Activated T-helper 1 cell treated with Interleukin-2 at 50 U/mL for 16 hours (primary cell): ENCODE data around the gene ADAM15.

Source experiments
- DNase-seq: peaks from one replicate; pipeline ENCODE4 v3.0.0-alpha.2; 2020; ENCODE audit warnings: low read depth

ADAM15 gene

DNA sequence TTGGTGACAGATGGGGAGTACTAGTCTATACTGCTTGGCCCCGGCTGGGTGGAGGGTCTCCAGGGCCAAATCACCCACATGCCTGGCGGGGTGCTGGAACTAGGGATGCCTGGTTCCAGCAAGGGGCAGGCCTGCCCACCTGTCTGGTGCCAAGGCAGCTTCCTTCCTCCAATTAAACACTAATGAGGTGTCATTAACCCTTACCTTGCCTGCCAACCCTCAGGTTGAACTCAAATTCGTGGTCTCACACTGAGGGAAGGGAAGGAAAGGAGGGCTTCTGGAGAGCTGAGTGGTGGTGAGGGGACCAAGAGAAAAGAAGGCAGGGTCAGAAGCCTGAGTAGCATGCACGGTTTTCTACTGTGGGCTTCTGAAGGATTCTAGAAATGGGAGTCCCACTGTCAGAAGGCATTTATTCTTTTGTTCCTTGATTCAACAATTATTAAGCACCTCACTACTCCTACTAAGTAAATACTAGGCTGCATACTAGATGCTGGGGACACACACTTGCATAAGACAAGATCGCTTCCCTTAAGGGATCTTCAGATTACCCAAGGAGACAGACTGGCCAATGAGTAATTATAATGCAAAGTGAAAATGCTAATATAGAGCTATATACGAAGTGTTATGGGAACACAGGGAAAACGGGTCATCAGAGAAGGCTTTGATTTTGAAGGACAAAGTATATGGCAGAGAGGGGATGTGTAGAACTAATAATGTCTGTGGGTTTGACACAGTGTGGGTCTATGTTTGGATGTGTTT is 21.6 kb downstream of the ADAM15 start:
- DNase-seq: no peak

DNA sequence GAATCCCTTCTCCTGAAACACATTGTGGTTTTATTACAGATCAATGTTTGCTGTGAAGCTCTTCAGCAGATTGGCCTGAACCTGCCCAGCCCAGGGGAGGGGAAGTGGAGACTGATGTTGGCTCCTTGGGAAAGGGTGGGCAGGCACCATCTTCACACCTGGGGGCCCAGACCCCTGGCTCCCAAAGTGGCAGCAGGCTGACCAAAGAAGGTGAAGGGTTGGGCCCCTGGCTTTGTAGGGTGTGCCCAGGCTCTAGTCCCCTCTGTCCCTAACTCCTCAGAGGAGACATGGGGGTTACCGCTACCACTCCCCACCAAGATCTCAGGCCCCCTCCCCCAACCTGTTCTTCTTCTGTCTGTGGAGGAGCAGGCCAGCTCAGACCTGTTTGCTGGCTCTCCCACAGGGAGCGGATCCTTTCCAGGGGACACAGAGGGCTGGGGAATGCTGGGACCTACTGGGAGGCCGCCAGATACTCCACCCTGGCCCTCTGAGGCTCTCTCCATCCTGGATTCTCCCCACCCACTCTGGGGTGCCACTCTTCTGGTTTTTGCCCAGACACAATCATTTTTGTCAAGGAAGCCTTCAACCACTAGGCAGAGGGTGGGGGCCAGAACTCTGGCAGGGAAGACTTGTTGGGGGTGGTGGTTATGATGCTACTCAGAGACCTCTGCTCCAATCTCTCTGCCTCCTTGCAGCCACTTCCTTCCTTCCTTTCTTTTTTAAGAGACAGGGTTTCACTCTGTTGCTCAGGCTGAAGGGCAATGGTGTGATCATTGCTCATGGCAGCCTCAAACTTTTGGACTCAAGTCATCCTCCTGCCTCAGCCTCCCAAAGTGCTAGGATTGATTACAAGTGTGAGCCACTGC is 22.5 kb downstream of the ADAM15 start:
- no peak for DNase-seq

DNA sequence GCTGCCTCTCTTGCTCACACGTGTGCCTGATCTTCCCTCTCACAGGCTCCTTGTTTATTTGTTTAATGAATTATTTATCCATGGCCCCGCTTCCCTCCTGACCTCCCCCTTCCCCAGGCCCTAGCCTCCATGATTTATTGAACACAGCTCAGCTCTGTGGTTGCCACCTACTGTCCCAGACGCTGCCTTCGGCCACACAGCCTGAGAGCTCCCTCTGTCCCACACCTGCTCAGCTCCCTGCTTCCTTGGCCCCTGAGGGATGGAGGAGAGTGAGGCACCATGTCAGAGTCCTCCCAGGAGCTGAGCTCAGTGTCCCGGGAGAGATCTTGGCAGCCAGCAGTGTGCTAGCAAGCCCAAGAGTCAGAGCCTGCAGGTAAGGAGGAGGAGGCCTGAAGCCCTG is 24.4 kb downstream of the ADAM15 start:
- no peak for DNase-seq

DNA sequence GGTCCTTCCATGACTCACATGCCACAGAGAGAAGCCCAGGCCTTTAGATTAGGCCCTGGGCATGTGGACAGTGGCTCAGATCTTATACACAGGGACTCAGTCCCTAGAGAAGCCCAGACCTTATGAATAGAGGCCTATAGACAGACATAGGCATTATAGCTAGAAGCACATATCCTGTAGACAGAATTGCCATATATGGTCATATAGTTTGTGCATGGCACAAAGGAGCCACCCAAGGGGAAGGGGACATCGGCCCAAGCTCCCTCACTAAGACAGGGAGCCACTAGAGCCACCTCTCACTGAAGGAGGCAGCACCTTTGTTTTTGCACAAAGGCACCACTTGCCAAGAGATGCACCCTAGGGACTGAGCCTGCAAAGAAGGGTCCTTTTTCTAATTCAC is 25.3 kb downstream of the ADAM15 start:
- DNase-seq: no peak

DNA sequence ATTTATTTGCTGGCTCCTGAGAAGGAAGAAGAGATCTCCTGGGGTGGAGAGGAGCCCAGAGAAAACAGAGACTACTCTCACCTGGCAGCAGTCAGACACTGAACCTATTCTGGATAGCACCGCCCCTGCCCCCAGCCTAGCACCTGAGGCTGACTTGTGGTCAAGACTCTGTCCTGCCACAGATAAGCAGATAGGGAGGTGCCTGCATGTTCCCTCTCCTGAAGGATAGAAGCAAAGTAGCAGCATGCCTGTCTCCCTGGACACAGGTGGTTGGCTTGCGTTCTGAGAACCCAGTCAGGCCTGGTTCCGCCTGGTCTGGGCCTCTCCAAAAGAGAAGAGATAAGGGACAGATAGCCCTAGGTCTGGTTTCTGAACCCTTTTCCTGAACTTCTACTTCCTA is 26.2 kb downstream of the ADAM15 start:
- no peak for DNase-seq

DNA sequence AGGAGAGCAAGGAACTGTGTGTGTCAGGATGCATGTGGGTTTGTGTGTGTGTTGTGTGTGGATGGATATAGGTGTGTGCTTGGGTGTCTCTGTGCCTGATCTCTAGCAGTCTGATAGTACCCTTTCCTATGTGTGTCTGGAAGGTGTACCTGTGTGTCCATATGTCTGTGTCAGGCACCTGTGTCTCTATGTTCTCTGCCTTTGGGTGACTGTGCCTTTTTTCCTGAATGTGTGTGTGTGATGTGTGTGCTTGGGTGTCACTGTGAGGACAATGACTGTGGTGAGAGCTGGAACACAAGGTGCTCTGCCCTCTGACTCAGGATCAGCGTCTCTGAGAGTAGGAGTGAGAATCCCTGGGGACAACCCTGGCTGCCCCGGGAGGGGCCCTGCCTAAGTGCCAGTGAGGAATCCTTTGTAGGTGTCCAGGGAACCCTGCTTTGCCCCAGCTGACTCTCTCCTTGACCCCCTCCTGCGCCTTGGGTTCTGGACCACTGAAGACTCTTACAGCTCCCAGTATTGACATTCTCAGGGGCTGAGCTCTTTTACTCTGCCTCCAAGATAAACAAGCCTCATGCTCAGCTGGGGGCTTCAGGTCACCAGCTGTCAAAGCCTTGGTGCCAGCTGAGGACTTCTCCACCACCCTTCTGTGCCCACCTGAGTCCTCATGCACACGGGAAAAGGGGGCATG is 26.8 kb downstream of the ADAM15 start:
- no peak for DNase-seq

DNA sequence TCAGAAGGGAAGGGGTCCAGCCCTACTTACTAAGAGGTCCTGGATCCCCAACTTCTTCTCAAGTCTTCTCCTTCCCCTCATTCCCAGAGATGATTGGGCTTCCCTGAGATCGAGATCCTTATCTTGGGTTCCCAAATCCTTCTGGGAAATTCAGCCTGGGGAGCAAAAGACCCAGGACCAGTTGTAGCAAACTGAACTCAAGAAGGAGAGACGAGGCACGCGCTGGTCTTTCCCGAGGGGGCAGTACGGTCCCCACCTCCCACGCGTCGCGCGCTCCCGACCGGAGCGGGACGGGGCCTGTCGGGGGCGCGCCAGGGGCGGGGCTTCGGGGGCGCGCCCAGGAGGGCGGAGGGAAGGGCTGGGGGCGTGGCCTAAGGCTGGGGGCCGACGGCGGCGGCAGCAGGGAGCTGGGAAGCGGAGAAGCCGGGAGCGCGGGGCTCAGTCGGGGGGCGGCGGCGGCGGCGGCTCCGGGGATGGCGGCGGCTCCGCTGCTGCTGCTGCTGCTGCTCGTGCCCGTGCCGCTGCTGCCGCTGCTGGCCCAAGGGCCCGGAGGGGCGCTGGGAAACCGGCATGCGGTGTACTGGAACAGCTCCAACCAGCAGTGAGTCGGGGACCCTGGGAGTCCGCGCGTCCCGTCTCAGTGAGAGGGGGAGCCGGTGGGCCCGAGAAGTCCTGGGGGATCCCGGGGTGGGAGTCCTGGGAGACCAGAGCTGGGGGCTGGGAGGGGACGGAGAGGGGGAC is 27.5 kb downstream of the ADAM15 start, which contains the start of gene EFNA3:
TSS of gene EFNA3 (plus strand) at position 369 of the 741 bp plus-strand sequence. CDS start at position 474, 105 bp downstream.
- DNase-seq: peak; percentile 52

DNA sequence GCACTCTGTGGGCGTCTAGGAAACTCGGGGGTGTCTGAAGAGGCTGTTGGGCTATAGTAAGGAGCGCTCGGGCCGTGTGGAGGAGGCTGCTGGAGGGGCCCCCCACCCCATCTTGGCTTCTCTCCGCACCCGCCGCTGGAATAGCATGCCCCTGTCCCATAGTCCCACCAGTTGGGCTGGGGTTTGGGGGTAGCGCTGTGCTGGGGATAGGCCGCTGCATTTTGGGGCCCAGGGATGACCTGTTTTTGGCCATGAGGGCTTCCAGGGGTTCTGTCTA is 28.0 kb downstream of the ADAM15 start:
- DNase-seq: no peak

DNA sequence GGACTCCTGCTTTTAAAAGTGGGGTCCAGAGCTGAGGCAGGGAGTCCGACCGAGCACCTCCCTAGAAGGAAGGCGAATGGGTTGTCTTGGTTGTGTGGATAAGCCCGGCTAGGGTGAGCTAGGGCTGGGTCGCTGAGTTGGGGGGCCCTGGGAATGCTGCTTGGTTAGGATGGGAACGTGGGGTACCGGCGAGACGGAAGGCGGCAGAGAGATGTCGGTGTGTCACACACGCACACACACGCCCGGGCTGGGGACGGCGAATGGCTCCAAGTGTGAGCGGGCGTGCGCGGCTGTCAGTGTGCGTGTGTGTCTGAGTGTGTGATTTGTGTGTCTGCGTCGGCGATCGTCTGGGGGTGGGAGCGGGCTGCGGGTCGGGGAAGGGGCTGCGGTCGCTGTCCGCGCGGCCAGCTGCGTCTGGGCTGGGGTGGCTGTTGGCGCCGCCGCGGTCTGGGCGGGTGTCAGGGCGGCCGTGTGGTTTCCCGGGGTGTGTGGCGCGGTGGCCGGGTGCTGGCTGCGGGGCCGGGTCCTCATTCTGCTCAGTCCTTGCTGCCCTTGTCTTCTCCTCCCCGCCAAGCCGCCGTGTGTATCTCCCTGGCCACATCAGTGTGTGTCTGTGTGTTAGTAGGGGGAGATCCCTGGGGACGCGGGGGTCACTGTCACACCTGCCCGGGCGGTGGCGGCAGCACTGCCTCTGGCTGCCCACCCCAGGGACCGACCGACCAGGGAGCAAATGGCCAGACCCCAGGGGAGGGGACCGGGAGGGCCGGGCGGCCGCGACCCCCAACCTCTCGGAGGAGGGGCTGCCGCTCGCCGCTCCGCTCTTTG is 28.6 kb downstream of the ADAM15 start:
- DNase-seq: no peak

DNA sequence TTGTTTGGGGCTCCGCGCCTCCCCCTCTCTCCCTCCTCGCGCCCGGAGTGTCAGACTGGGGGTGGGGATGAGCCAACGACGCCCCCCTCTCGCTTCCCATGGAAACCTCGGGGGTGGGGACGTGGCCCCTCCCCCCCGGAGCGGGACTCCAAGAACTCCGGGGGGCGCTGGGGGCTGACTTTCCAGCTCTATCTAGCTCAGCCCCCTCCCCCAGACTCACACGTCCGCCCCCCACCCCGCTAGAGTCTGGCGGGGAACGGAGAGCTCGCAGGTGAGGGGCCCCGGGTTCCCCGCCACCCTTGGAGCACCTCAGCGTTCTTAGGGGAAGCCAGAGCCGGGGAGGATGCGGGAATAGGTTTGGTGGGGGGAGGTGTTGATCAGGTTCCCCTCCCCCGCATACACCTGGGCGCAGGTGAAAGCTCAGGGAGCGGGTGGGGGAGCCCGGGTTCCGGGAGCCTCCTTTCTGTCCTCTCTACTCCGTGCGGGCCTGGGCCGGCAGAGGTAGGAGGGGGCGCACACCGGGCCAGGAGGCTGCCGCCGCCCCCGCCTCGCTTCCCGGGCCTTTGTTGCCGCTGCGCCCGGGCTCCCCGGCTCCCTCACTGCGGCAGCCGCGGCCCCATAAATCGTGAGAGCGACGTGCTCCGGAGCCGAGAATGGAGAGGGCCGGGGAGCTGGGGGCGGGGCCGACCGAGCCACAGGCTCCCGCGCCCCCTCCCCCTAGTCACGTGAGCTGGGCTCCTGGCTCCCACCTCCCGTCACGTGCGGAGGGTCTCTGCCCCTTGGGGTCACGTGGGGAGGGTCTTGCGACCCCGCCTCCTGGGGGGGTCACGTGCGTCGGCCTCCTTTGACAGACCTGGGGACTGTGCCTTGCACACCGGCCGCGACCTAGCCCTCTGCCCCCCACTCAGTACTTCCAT is 29.5 kb downstream of the ADAM15 start:
- no peak for DNase-seq

DNA sequence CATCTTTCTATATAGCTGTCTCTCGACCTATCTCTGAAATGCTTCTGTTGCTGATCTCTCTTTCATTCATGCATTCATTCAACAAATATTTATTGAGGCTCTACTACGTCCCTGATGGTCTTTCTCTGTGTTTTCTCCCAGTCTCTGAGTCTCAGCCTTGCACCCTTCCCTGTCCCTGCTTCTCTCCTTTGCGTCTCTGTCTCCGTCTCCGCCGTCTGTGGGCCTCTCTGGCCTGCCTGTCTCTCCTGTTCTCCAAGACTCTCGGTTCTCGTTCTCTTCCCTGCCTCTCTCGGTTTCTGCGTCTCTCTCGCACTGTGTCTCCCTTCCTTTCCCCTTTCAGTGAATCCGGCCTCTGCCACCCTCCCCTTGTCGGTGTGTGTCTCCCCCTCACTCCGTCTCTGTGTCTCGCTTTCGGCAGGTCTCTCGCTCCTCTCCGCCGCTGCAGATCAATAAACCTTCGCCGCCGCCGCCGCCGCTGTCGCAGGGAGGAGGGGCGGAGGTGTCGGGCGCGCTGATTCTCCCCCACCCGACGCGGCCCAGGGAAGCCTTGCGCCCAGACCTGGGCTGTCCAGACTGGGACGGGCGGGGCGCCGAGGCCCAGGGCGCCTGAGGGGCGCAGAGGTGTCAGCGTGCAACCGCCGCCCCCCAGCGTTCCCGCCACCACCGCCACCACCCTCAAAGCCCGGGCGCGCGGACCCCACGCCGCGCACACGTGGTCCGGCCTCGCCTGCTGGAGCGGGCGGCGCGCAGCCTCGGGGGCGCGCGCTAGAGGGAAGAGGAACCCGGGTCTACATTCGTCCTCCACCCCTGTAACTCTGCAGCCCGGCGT is 30.6 kb downstream of the ADAM15 start:
- DNase-seq: no peak

DNA sequence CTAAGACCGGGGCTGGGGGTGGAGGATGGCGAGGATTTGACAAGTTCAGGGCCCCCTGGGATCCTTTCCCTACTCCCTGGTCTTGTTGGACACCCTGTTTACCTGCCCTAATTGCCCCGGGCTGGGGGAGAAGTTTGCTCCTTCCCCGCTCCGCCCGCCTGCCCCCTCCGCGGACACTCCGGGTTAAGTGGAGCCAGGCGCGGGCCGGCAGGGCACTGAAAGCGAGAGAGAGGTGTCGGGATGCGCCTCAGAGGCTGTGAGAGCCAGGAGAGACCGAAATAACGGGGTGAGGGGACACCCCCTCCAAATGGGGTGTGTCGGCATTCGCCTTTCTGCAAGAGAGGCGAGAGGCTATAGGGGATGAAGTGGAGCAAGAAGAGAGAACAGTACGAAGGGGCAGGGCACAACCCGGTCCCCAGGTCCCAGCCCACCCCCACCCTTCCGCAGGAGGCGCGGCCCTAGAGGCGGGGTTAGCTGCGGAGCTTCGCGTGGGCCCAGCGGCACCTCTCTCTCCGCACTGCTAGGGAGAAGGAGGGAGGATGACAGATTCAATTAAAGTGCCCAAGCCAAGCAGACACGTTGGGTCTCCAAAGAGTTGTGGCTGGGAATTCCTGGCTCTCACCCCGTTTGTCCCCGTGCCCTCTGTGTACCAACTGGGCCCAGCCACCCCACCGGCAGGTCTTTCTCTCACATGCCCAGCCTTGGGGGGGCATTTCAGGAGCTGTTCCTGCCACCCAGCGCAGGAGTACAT is 31.4 kb downstream of the ADAM15 start:
- no peak for DNase-seq

DNA sequence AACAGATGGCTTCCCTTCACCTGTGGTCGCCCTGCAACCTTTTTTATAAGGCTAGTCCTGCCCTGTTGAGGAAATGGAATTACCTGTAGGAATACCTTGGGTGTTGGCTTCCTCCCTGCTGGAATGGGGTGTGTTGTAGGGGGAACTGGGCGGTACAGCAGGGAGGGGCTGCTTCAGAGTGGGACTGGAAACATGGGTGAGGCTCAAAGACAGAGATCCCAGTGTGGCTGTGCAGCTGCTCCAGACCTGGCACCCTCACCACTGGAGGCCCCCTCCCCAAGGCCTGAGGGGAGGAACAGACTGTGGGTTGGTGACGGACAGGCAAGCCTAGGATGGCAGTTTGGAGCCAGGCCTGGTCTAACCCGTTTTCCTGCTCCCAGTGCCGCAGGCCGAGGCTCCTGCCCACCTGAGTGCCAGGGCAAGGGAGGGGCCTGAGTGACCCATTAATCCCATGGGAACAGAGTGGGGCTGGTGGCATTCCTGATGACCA is 32.0 kb downstream of the ADAM15 start:
- no peak for DNase-seq

DNA sequence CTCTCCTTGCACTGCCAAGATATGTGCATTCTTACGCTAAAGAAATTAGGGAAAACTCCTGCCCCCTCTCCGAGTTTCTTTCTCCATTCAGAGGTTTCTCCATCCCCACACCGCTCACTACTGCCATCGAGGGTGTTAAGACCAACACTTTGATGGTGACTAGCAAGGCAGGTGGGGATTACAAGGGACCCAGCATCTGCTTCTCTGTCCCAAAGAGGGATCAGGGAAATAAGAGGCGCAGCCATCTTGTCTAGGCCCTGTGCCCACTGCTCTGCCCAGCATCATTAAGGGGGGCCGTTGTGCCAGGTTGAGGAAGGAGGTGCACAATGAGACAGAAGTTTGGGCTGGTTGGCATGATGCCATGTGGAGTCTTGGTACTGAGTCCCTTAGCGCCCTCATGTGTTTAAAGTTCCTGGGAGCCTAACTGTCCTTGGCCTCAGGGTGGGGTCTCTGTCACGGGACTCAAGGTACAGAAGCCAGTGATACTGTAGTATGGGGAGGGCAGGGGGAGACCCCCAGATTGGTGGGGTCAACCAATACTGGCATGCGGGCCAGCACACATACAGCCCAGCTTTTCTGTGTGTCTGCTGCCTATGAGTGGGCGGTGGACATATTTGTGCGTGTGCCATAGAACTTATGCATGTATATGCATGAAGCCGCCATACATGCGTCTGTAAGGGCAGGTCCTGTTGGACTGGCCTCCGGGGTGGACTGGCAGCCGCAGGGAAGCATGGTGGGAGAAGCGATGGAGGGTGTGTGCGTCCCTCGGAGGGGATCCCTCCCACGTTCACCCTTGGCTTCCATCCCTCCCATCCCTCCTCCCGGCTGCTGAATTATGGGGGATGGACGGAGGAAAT is 33.0 kb downstream of the ADAM15 start:
- DNase-seq: no peak

DNA sequence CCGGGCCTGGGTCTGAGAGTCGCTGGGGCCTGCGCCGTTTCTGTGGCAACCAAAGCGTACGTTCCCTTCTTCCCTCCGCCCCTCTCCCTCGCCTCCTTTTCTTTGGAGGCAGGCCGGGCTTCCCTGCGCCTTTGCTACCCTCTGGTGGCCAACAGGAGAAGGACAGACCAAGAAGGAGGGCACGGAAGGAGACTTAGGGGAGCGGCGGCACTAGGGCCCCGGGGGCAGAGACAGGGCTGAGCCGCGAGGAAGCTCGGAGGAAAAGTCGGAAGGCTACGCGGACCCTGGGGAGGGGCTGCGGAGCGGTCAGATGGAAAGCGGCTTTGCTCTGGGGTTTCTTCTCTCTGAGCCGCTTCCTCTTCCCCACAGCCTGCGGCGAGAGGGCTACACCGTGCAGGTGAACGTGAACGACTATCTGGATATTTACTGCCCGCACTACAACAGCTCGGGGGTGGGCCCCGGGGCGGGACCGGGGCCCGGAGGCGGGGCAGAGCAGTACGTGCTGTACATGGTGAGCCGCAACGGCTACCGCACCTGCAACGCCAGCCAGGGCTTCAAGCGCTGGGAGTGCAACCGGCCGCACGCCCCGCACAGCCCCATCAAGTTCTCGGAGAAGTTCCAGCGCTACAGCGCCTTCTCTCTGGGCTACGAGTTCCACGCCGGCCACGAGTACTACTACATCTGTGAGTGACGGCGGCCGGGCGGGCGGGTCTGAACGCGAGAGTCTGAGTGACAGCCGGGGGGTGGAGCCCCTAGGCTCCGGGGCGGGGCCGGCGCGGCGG is 33.8 kb downstream of the ADAM15 start:
- peak; percentile 81 for DNase-seq

DNA sequence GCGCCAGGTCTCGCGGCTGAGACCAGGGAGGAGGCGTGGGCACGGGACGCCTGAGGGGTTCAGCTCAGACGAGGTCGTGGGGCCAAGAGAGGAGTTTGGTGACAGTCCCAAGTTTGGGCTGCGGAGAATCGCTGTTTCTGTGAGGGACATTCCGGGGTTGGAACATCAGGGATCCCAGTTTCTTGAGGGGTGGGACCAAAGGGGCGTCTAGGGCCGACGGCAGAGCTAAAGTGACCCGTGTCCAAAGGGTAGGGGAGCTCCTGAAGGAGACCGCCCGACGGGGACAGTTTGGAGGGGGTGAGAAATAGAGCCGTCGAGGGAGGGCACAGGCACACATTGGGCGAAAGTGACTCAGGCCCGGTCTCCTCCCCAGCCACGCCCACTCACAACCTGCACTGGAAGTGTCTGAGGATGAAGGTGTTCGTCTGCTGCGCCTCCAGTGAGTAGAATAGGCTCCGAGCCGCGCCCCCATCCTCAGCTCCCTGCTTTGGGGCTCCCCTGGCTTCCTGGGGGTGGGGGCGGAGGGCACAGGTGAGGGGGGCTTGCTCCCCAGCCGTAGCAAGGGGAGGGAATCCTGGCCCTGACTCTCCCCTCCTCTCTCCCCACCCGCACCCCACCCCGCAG is 34.5 kb downstream of the ADAM15 start:
- peak; percentile 57 for DNase-seq
